SK-N-SH (cell line): ENCODE data around the gene MUC12. TPM values are rescaled to one million over a fixed set of nuclear protein-coding genes. Genes with fewer than 3 reads are reported as not detected.

Experiments
- CTCF ChIA-PET: fragments of 300-600, 350-600 bp; formaldehyde crosslinking; extraction: SDS; loops from one replicate; lab custom pipeline; 2021; lab: Yijun Ruan, JAX
- POLR2A ChIA-PET: fragments of 350-600 bp; sonication (Branson Sonifier 250); formaldehyde crosslinking; extraction: SDS; loops from one replicate; lab custom pipeline; 2020; ENCODE audit warnings: antibody characterized with exemption, inconsistent platforms; lab: Yijun Ruan, JAX
- DNase-seq: peaks from one replicate; pipeline ENCODE4 v3.0.0; 2012
- H2AFZ ChIP-seq: fragments of 200-600 bp; sonication (generic); 2 replicates; pipeline ENCODE4 v1.8.1; 2016; ENCODE audit warnings: antibody characterized with exemption, mild to moderate bottlenecking, low read depth
- H3F3A ChIP-seq: fragments of 200-600 bp; sonication (generic); replicated peaks from 2 replicates; pipeline ENCODE3; 2016; ENCODE audit warnings: antibody characterized with exemption, mild to moderate bottlenecking; ENCODE audit not compliant: insufficient read depth
- H3K27ac ChIP-seq, 2 experiments: fragments of 200-500 bp in 1 of 2; fragments of 200-600 bp in 1 of 2; sonication (Bioruptor generic) in 1 of 2; sonication (generic), shearing (Covaris generic) in 1 of 2; 2 replicates each; pipeline versions ENCODE4 v1.5.1 to v1.6.1; 2014 to 2016; ENCODE audit warnings: low read depth in 2 of 2, inconsistent platforms in 1 of 2, low read length in 1 of 2, mild to moderate bottlenecking in 1 of 2, mixed read lengths in 1 of 2
- H3K27me3 ChIP-seq: fragments of 200-600 bp; sonication (generic), shearing (Covaris generic); 2 replicates; pipeline ENCODE4 v1.6.1; 2016; ENCODE audit warnings: mixed run types; ENCODE audit not compliant: insufficient read depth
- H3K36me3 ChIP-seq, 2 experiments: fragments of 200-500 bp in 1 of 2; fragments of 200-600 bp in 1 of 2; sonication (Bioruptor generic) in 1 of 2; sonication (generic) in 1 of 2; replicated peaks in 1 of 2; 2 replicates each; pipeline versions ENCODE3 to v1.5.1; 2014 to 2016; ENCODE audit warnings: low read length in 1 of 2, mild to moderate bottlenecking in 1 of 2; ENCODE audit not compliant: insufficient read depth in 2 of 2, control insufficient read depth in 1 of 2
- H3K4me1 ChIP-seq, 2 experiments: fragments of 200-500 bp in 1 of 2; fragments of 200-600 bp in 1 of 2; sonication (Bioruptor generic) in 1 of 2; sonication (generic), shearing (Covaris generic) in 1 of 2; 2 replicates each; pipeline versions ENCODE4 v1.5.1 to v1.6.1; 2014 to 2016; ENCODE audit warnings: low read depth in 1 of 2, low read length in 1 of 2, mixed run types in 1 of 2; ENCODE audit not compliant: insufficient read depth in 2 of 2, control insufficient read depth in 1 of 2
- H3K4me2 ChIP-seq: fragments of 200-600 bp; sonication (generic), shearing (Covaris generic); 2 replicates; pipeline ENCODE4 v1.6.1; 2017; ENCODE audit warnings: mixed run types
- H3K4me3 ChIP-seq, 2 experiments: fragments of 200-500 bp in 1 of 2; fragments of 200-600 bp in 1 of 2; sonication (Bioruptor generic) in 1 of 2; sonication (generic), shearing (Covaris generic) in 1 of 2; 2 replicates each; pipeline versions ENCODE4 v1.5.1 to v1.8.1; 2014 to 2016; ENCODE audit warnings: low read depth in 2 of 2, inconsistent platforms in 1 of 2, low read length in 1 of 2, mild to moderate bottlenecking in 1 of 2, mixed read lengths in 1 of 2, moderate library complexity in 1 of 2
- H3K79me2 ChIP-seq: fragments of 200-600 bp; sonication (generic); 2 replicates; pipeline ENCODE4 v1.8.1; 2017; ENCODE audit warnings: mild to moderate bottlenecking; ENCODE audit not compliant: insufficient read depth
- H3K9ac ChIP-seq: fragments of 200-600 bp; sonication (generic); 2 replicates; pipeline ENCODE4 v1.6.1; 2017; ENCODE audit warnings: mixed run types
- H3K9me2 ChIP-seq: fragments of 200-600 bp; sonication (generic); 2 replicates; pipeline ENCODE4 v1.6.1; 2017; ENCODE audit warnings: mixed run types
- H3K9me3 ChIP-seq: fragments of 200-600 bp; sonication (generic); 2 replicates; pipeline ENCODE4 v1.6.1; 2017; ENCODE audit warnings: mixed run types, mild to moderate bottlenecking, moderate library complexity
- H4K20me1 ChIP-seq: fragments of 200-600 bp; sonication (generic); 2 replicates; pipeline ENCODE4 v1.6.1; 2017; ENCODE audit warnings: mild to moderate bottlenecking, mixed run types; ENCODE audit not compliant: insufficient read depth
- EZH2phosphoT487 ChIP-seq: fragments of 200-600 bp; sonication (generic); IDR thresholded peaks from 2 replicates; pipeline ENCODE4 v1.6.1; 2017; ENCODE audit warnings: low read depth, mixed run types, mild to moderate bottlenecking, antibody characterized with exemption, moderate library complexity, borderline replicate concordance
- GABPA ChIP-seq: IDR thresholded peaks from 2 replicates; pipeline ENCODE4 v1.4.0; 2012; ENCODE audit warnings: low read depth, mild to moderate bottlenecking
- MAX ChIP-seq: IDR thresholded peaks from 2 replicates; pipeline ENCODE4 v1.4.0; 2012; ENCODE audit warnings: low read depth
- MEF2A ChIP-seq: IDR thresholded peaks from 2 replicates; pipeline ENCODE4 v1.4.0; 2012; ENCODE audit warnings: low read depth, borderline replicate concordance
- POLR2AphosphoS5 ChIP-seq: IDR thresholded peaks from 2 replicates; pipeline ENCODE4 v1.6.1; 2012; ENCODE audit warnings: low read depth, low read length
- RAD21 ChIP-seq: IDR thresholded peaks from 2 replicates; pipeline ENCODE4 v1.6.1; 2012; ENCODE audit warnings: mild to moderate bottlenecking, low read length
- TAF1 ChIP-seq: IDR thresholded peaks from 2 replicates; pipeline ENCODE4 v1.6.1; 2012; ENCODE audit warnings: low read depth, mild to moderate bottlenecking, low read length, moderate library complexity, borderline replicate concordance
- TCF12 ChIP-seq: IDR thresholded peaks from 2 replicates; pipeline ENCODE4 v1.4.0; 2012
- TEAD4 ChIP-seq: IDR thresholded peaks from 2 replicates; pipeline ENCODE4 v1.4.0; 2012; ENCODE audit warnings: mild to moderate bottlenecking, borderline replicate concordance; ENCODE audit not compliant: insufficient read depth
- USF1 ChIP-seq: IDR thresholded peaks from 2 replicates; pipeline ENCODE4 v1.4.0; 2012; ENCODE audit warnings: low read depth, borderline replicate concordance
- YY1 ChIP-seq: IDR thresholded peaks from 2 replicates; pipeline ENCODE4 v1.4.0; 2012; ENCODE audit warnings: low read depth, mild to moderate bottlenecking
- ZBTB33 ChIP-seq: IDR thresholded peaks from 2 replicates; pipeline ENCODE4 v1.4.0; 2012; ENCODE audit warnings: low read depth, borderline replicate concordance
- WGBS: methylation state at CpG from one replicate; pipeline ENCODE4 v1.1.6; 2017; ENCODE audit warnings: low lambda C conversion rate; 5-methylcytosine and 5-hydroxymethylcytosine counted together
- polyA plus RNA-seq, 3 experiments: library from polyadenylated mRNA; depleted of rRNA; stranded (reverse); fragments of >200 nt; gene quantifications; 2 replicates each; pipeline ENCODE4 v1.2.3, GENCODE V29; 2012

MUC12 gene
- polyA plus RNA-seq, 1 of the 3 experiments (the other 2 are of a cell fraction), result not detected

- H3K4me3 ChIP-seq, result no peak overlapping the region
- H3K9ac ChIP-seq, result no peak overlapping the region
- H3K4me2 ChIP-seq, result no peak overlapping the region
- H3K9me3 ChIP-seq, result no peaks in the 10 kb centered on the region
- WGBS, result 6% methylated on average over 5 of the region's 6 CpGs
- no peaks in the 10 kb centered on the region for H4K20me1 ChIP-seq
- peaks cover 0 to 7% of the 10 kb centered on the region in 2 experiments; a peak in 1 of 4 replicates for H3K4me1 ChIP-seq
- CTCF ChIA-PET, result interaction anchor here (1.0 to 3.2 kb wide), 5 partner anchors 19 to 113 kb away, joined by 3 to 12 read pairs (median 4); no protein-coding TSS in a partner anchor
- no peaks in the 10 kb centered on the region for H3F3A ChIP-seq
- H3K27ac ChIP-seq, result no peak overlapping the region
- H3K36me3 ChIP-seq, result no peaks in the 10 kb centered on the region
- H3K27me3 ChIP-seq, result peaks cover 98% of the 10 kb centered on the region
- no peaks in the 10 kb centered on the region for H3K79me2 ChIP-seq
- TF ChIP-seq TEAD4, result no peak
- no peak for TF ChIP-seq YY1
- TF ChIP-seq GABPA, result no peak
- TF ChIP-seq POLR2AphosphoS5, result no peak
- TF ChIP-seq RAD21, result no peak
- TF ChIP-seq ZBTB33, result no peak
- no peak for TF ChIP-seq EZH2phosphoT487
- TF ChIP-seq TCF12, result no peak
- TF ChIP-seq USF1, result no peak
- TF ChIP-seq TAF1, result no peak
- H2AFZ ChIP-seq, result no peak overlapping the region
- POLR2A ChIA-PET, result no interaction called here
- no peaks in the 10 kb centered on the region for H3K9me2 ChIP-seq
- peak; percentile 44 for DNase-seq
Observed at GRCh38 chr7:100968031-100968430, 1.3 kb upstream of the MUC12 start.

- Histone ChIP-seq H3K9me3 (no peaks in the 10 kb centered on the region), H3K27ac (no peak overlapping the region), H2AFZ (no peak overlapping the region), H3K4me1 (peaks cover 0 to 7% of the 10 kb centered on the region in 2 experiments; a peak in 1 of 4 replicates), H4K20me1 (no peaks in the 10 kb centered on the region), H3K4me3 (no peak overlapping the region), H3K4me2 (no peak overlapping the region), H3K36me3 (no peaks in the 10 kb centered on the region), H3K79me2 (no peaks in the 10 kb centered on the region), H3K9ac (no peak overlapping the region), H3K9me2 (no peaks in the 10 kb centered on the region), H3K27me3 (peaks cover 92% of the 10 kb centered on the region), H3F3A (no peaks in the 10 kb centered on the region)
- WGBS, result 3% methylated on average over 3 of the region's 3 CpGs
- ChIA-PET POLR2A (no interaction called here), CTCF (interaction anchor here (1.5 to 3.2 kb wide), 2 partner anchors 109 to 112 kb away, joined by 3 to 12 read pairs; no protein-coding TSS in a partner anchor)
- DNase-seq, result no peak
- TF ChIP-seq MAX (no peak), MEF2A (no peak)
Observed at GRCh38 chr7:100968650-100969049, 715 bp upstream of the MUC12 start.
